OCI-LY7 (cell line): ENCODE measurements around the gene CELF1. TPM values are rescaled to one million over a fixed set of nuclear protein-coding genes. Genes with fewer than 3 reads are reported as not detected.

ENCODE experiments used
- BruUV-seq: library from RNA; stranded (reverse); fragments of 400-500 nt; replicated peaks from 2 replicates; lab custom pipeline; 2021; lab: Mats Ljungman, UMichigan
- CTCF ChIA-PET: fragments of 300-600 bp; sonication (Branson Sonifier 250); formaldehyde crosslinking; loops from one replicate; lab custom pipeline; 2022; ENCODE audit warnings: antibody characterized with exemption; ENCODE audit not compliant: unreplicated experiment; lab: Charles Lee
- POLR2A ChIA-PET: fragments of 300-600 bp; sonication (Branson Sonifier 250); formaldehyde crosslinking; loops from one replicate; lab custom pipeline; 2022; ENCODE audit warnings: antibody characterized with exemption; lab: Charles Lee
- DNase-seq: peaks from one replicate; pipeline ENCODE4 v3.0.0-alpha.2; 2015; ENCODE audit warnings: low spot score
- H2AFZ ChIP-seq: fragments of 200-600 bp; sonication (generic), shearing (Covaris generic); 2 replicates; pipeline ENCODE4 v1.6.1; 2014; ENCODE audit warnings: mild to moderate bottlenecking, antibody characterized with exemption, low read length, moderate library complexity
- H3K27ac ChIP-seq: fragments of 200-600 bp; sonication (generic); 2 replicates; pipeline ENCODE4 v1.5.1; 2014; ENCODE audit warnings: mixed run types, low read depth, mild to moderate bottlenecking, moderate library complexity, low read length, inconsistent platforms; ENCODE audit not compliant: poor library complexity, severe bottlenecking
- H3K36me3 ChIP-seq: fragments of 200-600 bp; sonication (generic); 2 replicates; pipeline ENCODE4 v1.6.1; 2014; ENCODE audit warnings: mild to moderate bottlenecking, antibody characterized with exemption, low read length, moderate library complexity, mixed read lengths; ENCODE audit not compliant: insufficient read depth
- H3K4me1 ChIP-seq: fragments of 200-600 bp; sonication (generic); 2 replicates; pipeline ENCODE4 v1.5.1; 2014; ENCODE audit warnings: mild to moderate bottlenecking, low read length; ENCODE audit not compliant: insufficient read depth, poor library complexity, severe bottlenecking
- H3K4me2 ChIP-seq: fragments of 200-600 bp; sonication (generic); 2 replicates; pipeline ENCODE4 v1.6.1; 2014; ENCODE audit warnings: mild to moderate bottlenecking, low read length
- H3K4me3 ChIP-seq: fragments of 200-600 bp; sonication (generic); 2 replicates; pipeline ENCODE4 v1.5.1; 2014; ENCODE audit warnings: mild to moderate bottlenecking, low read depth, low read length; ENCODE audit not compliant: poor library complexity, severe bottlenecking
- H3K79me2 ChIP-seq: fragments of 200-600 bp; sonication (generic); 2 replicates; pipeline ENCODE4 v1.6.1; 2016; ENCODE audit warnings: low read depth, mild to moderate bottlenecking, low read length, moderate library complexity, mixed read lengths; ENCODE audit not compliant: insufficient read depth
- H3K9me2 ChIP-seq: fragments of 200-600 bp; sonication (generic); 2 replicates; pipeline ENCODE4 v1.6.1; 2016; ENCODE audit warnings: mild to moderate bottlenecking, low read length, mixed read lengths; ENCODE audit not compliant: insufficient read depth
- H3K9me3 ChIP-seq: fragments of 200-600 bp; sonication (generic); 2 replicates; pipeline ENCODE4 v1.6.1; 2014; ENCODE audit warnings: mild to moderate bottlenecking, mixed run types, low read length, mixed read lengths
- H4K20me1 ChIP-seq: fragments of 200-600 bp; sonication (generic); 2 replicates; pipeline ENCODE4 v1.6.1; 2014; ENCODE audit warnings: mild to moderate bottlenecking, antibody characterized with exemption, low read length, moderate library complexity, mixed read lengths; ENCODE audit not compliant: insufficient read depth
- CTCF ChIP-seq: fragments of 200-600 bp; sonication (generic); conservative IDR thresholded peaks from 2 replicates; pipeline ENCODE4 v1.5.1; 2014; ENCODE audit warnings: mild to moderate bottlenecking, antibody characterized with exemption, low read length, moderate library complexity, mixed read lengths
- EZH2phosphoT487 ChIP-seq: fragments of 200-600 bp; sonication (generic); IDR thresholded peaks from 2 replicates; pipeline ENCODE4 v1.6.1; 2018; ENCODE audit warnings: low read depth, borderline replicate concordance, mild to moderate bottlenecking, mixed run types, antibody characterized with exemption, low read length, moderate library complexity, mixed read lengths
- intact Hi-C: fragments of 100-400 bp; cut with micrococcal nuclease; formaldehyde crosslinking; loops from one replicate; pipeline ENCODE4 v1.10.0; 2022; ENCODE audit not compliant: unreplicated experiment
- total RNA-seq, 2 experiments: library from RNA; depleted of rRNA in 1 of 2; stranded (reverse); fragments of >200 nt in 1 of 2; shearing (Covaris generic) in 1 of 2; gene quantifications; 2 replicates each; pipeline ENCODE4 v1.2.3, GENCODE V29; 2014 to 2022

Gene CELF1
- total RNA-seq, 2 experiments from 2014 or later = 87.4 to 143 TPM

GRCh38 chr11:47589118-47589517 lies 36.2 kb upstream of the CELF1 start:
- H3K4me3 ChIP-seq = no peak overlapping the region
- ChIA-PET CTCF (interaction anchor here (0.6 kb wide), 1 partner anchor 99 kb away, joined by 3 read pairs; no protein-coding TSS in a partner anchor), POLR2A (no interaction called here)
- no TSS peak for BruUV-seq
- H3K36me3 ChIP-seq = peaks cover 23% of the 10 kb centered on the region
- H3K4me1 ChIP-seq = peaks cover 6% of the 10 kb centered on the region
- DNase-seq = no peak
- no peaks in the 10 kb centered on the region for H3K79me2 ChIP-seq
- H3K27ac ChIP-seq = no peak overlapping the region
- H2AFZ ChIP-seq = no peak overlapping the region
- H3K9me3 ChIP-seq = no peaks in the 10 kb centered on the region
- intact Hi-C loops = no loop called here
- no peaks in the 10 kb centered on the region for H4K20me1 ChIP-seq
- H3K4me2 ChIP-seq = no peak overlapping the region
- TF ChIP-seq CTCF (no peak), EZH2phosphoT487 (no peak)
- H3K9me2 ChIP-seq = no peaks in the 10 kb centered on the region

- TF ChIP-seq EZH2phosphoT487 (no peak), CTCF (no peak)
- ChIA-PET CTCF (no interaction called here), POLR2A (no interaction called here)
- intact Hi-C loops = no loop called here
- no peak for DNase-seq
- Histone ChIP-seq H4K20me1 (no peaks in the 10 kb centered on the region), H3K9me3 (no peaks in the 10 kb centered on the region), H3K79me2 (no peaks in the 10 kb centered on the region), H3K4me3 (no peak overlapping the region), H2AFZ (no peak overlapping the region), H3K27ac (no peak overlapping the region), H3K4me2 (no peak overlapping the region), H3K9me2 (no peaks in the 10 kb centered on the region), H3K4me1 (peaks cover 6% of the 10 kb centered on the region), H3K36me3 (peaks cover 35% of the 10 kb centered on the region)
- BruUV-seq = no TSS peak
Observed at GRCh38 chr11:47587723-47588326, 34.9 kb upstream of the CELF1 start.

- Histone ChIP-seq H3K9me3 (no peaks in the 10 kb centered on the region), H4K20me1 (no peaks in the 10 kb centered on the region), H3K36me3 (peaks cover 42% of the 10 kb centered on the region), H3K4me3 (no peak overlapping the region), H3K27ac (no peak overlapping the region), H2AFZ (no peak overlapping the region), H3K4me1 (peaks cover 6% of the 10 kb centered on the region), H3K4me2 (no peak overlapping the region), H3K79me2 (no peaks in the 10 kb centered on the region), H3K9me2 (no peaks in the 10 kb centered on the region)
- ChIA-PET CTCF (no interaction called here), POLR2A (interaction anchor here (0.6 kb wide), 2 partner anchors 9 to 234 kb away, joined by 3 to 6 read pairs; no protein-coding TSS in a partner anchor)
- no peak for DNase-seq
- BruUV-seq = no TSS peak
- intact Hi-C loops = no loop called here
- TF ChIP-seq CTCF = no peak
- TF ChIP-seq EZH2phosphoT487 = no peak
Observed at GRCh38 chr11:47587039-47587716, 34.2 kb upstream of the CELF1 start.
